TTC549 (cell line): ENCODE measurements around the gene PPDPF.
"Not testable (repeated sequence)": the region's sequence is repeated elsewhere in the genome, so short reads cannot be mapped to it uniquely, and the experiment has no call there.

Source experiments
- FAIRE-seq: peaks from 2 replicates; lab custom pipeline; 2012; peaks lifted over from hg19 to GRCh38; lab: Jason Lieb, UNC

PPDPF gene

DNA sequence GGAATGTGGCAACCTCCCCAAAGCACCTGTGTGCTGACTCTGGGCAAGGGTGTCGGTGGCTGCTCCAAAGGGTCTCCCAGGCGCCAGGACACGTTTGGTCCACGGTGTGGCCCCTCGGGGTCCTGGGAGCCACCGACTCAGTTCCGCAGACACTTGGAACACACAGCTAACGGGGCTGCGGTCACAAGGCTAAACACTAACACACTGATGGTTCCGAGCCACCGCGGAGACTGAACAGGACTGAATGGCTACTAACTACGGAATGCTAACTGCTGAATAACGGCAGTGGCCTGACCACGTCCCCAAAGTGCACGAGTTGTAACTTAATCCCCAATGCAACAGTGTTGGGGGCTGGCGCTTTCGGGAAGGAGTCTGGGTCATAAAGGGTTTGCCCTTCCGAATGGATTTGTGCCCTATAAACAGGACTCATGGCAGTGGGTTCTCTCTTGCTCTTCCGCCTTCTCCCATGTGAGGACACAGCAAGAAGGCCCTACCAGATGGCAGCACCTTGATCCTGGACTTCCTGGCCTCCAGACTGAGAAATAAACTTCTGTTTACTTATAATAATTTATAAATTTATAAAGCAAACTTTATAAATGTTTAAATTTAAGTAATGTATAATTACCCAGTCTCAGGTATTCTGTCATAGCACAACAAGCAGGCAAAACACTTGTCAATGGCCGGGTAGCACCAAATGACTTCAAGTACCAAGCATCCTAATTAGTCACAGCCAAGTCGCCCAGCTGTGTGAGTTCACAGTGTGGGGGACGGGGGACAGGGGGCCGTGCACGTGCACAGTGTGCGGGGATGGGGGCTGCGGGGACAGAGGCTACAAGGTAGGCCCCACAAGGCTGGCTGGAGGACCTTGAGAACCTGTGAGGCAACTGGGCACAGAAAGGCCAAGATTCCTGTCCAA, 19.4 kb upstream of the PPDPF start:
- FAIRE-seq, result no peak

DNA sequence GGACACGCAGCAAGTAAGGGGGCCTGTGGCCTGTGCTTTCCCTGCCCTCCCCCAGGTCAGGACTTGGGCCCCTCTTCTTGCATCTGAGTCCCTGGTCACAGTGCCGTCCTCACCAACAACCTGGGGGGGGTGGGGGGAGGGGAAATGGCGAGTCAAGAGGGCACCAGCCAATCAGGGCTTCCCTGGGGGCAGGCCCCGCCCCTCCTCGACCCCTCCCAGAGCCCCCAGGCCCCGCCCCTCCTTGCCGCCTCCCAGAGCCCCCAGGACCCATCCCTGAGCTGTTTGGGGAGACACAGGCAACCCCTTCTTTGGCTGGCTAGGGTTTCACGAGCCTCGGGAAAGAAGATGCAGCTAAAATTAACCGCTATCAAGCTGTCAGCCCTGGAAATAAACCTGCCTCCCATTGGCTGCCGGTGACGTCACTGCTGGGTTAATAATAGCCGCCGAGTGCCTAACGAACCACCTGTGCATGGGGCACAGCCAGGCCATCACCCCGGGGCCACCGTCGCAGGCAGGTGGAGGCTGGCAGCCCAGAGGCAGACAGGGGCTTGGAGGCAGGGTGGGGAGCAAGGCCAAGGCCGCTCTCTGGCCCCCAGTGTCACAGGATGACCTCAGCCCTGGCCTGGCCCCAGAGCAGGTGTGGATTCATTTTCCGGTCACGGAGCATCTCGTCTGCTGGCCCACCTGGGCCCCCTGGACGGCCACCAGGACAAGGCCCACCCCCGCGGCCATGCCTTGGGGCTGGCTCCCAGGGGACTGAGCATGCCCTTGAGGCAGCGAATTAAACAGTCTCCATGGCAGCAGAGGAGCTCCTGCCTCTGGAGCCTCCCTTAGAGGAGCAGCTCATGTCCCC, 18.5 kb upstream of the PPDPF start:
- FAIRE-seq, result no peak

DNA sequence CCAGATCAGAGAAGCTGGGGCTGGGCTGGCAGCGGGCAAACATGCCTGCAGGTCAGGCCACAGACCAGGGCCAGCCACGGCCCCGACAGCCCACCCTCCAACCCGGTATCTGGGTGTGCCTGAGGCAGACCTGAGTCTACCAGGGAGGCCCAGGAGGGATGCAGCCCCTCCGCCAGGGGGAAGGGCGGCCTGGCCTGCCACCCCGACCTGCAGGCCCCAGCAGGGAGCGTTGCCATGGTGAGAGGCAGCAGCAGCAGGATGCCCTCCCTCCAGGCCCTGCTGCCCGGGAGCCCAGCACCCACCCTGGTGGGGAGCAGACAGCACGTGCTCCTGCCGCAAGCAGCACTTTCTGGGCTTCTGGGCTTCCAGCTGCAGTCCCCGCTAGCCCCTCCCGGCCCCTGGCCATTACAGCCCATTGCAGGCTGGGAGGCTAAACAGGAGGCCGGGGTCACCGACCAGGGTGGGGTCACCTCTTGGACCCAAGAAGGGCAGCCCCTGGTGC, 17.8 kb upstream of the PPDPF start:
- no peak for FAIRE-seq

DNA sequence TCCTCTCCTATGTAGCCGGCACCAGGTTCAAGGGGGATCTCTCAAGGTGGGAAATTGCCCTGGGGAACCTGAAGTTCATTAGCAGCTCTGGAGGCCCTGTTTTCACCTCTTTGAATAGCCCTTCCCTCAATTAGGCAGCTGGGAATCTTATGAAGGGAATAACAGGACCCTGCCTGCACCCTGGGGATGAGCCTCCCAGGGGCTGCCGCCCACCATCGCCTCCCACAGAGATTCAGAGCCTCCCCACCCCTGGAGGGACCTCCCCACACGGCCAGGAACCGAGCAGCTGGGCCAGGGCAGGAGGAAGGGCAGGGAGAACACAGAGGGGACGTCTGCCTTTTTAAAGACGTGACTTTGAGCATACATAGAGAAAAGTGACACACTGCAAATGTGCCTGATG, 17.0 kb upstream of the PPDPF start:
- FAIRE-seq, result no peak

DNA sequence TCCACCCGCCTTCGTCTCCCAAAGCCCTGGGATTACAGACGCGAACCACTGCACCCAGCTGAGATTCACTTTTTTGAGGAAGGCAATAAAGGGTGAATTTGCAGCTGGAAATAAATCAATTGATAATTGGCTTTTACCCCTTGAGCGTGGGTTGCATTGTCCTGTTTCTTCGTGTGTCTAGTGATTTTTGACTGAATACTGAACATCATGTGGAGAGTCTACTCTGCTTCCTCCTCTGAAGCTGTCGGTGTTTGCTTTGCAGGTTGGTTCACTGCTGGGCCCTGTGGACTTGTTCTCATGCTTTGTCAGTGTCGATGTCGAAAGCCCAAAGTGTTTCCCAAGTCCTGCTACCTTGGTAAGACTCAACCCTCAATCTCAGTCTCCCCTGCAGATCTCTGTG, 15.9 kb upstream of the PPDPF start:
- no peak for FAIRE-seq

DNA sequence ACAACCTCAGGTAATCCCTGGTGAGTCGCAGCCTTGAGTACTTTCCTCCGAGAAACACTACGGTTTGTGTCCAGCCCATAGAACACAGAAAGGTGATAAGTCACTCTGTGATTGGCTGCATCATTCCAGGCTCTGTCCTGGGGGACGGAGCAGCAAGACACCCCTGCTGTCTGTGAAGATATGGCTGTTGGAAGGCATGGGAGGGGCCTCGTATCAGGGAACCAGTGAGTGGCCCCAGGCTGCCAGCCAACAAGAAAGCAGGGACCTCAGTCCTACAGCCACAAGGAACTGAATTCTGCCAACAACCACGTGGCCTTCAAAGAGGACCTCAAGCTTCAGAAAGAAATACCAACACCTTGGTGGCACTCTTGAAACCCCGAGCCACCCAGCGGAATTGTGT, 15.3 kb upstream of the PPDPF start:
- no peak for FAIRE-seq

DNA sequence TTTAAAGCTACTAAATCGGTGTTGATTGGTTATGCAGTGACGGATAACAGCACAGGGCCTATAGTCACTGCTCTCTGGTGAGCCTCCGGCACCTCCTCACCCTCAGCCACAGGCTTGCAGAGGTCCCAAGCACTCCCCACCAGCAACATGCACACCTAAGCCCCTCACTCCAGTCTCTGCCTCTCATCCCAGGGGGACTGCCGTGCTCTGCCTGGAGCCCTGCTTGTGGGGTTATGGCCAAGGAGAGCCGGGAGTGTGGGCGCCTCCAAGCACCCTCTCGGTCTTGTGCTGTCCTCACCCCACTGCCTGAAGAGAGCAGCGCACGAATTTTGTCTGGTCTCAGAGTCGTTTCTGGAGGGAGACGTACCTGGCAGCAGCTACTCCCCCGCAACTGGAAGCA, 14.8 kb upstream of the PPDPF start:
- FAIRE-seq, result no peak

DNA sequence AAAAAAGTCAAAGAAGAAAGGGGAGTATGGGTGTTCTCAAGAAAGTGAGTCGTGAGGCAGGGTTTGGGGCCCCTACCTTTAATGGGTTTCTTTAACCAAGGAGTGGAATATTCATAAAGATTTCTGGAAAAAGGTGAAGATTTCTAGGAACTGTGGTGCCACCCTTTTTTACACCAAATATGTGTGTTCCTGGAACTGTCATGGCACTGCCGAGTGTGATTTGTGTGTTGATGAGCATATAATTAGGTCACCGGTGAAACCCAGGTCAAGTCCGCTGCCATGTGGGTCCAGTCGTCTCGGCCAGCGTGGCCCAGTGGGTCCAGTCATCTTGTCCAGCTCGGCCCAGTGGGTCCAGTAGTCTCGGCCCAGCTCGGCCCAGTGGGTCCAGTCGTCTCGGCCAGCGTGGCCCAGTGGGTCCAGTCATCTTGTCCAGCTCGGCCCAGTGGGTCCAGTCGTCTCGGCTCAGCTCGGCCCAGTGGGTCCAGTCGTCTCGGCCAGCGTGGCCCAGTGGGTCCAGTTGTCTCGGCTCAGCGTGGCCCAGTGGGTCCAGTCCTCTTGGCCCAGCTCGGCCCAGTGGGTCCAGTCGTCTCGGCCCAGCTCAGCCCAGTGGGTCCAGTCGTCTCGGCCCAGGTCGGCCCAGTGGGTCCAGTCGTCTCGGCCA, 13.4 kb upstream of the PPDPF start:
- FAIRE-seq, result no peak

DNA sequence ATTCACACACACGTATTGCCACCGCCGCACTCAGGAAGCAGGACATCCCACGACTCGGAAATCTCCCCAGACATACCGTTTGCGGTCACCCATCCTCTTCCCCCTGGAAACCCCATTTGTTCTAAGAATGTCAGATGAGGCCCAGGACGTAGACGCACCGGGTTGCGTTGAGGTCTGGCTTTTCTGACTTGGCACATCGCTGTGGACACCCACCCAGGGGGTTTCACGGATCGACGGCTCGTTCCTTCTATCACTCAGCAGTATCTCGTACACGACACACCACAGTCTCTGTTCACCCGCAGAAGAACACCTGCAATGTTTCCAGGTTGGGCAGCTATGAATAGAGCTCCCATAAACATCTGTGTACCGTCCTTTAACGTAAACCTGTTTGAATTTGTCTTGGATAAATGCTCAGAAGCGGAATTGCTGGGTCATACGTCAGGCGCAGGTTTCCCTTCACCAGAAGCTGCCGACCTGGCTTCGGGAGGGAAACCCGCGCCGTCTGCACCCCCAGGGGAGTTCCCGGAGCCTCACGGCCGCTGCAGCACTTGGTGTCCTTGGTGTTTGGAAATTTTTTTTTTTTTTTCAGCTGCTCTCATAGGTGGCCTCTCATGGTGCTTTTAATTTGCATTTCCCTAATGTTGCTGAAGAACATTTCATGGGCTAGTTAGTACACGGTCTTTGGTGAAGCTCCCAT, 12.3 kb upstream of the PPDPF start:
- no peak for FAIRE-seq

DNA sequence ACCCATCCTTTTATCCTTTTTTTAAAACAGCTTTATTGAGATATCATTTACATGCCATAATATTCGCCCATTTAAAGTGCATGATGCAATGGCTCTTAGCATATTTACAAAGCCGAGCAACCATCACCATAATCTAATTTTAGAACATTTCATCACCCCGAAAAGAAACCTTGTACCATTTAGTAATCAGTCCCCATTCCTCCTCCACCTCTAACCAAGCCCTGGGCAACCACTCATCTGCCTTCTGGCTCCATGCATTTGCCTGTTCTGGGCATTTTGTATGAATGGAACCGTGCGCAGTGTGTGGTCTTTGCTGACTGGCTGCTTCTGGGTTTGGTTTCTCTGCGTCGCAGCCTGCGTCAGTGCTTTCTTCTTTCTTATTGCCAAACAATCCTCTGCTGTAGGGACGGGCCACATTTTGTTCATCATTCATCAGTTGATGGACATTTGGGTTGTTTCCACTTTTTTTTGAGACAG, 11.4 kb upstream of the PPDPF start:
- no peak for FAIRE-seq

DNA sequence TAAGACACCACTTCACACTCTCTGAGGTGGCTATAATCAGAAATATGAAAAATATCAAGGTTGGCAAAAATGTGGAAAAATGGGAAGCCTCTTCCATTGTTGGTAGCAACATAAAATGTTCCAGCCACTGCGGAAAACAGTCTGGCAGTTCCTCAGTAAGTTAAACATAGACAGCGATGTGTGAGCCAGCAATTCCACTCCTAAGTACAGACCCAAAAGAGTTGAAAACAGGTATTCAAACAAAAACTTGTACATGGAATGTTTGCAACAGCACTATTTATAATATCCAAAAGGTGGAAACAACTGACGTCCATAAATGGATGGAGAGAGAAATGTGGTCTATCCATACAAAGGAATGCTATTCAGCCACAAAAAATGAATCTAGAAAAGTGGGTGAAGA, 7.4 kb upstream of the PPDPF start:
- no peak for FAIRE-seq

DNA sequence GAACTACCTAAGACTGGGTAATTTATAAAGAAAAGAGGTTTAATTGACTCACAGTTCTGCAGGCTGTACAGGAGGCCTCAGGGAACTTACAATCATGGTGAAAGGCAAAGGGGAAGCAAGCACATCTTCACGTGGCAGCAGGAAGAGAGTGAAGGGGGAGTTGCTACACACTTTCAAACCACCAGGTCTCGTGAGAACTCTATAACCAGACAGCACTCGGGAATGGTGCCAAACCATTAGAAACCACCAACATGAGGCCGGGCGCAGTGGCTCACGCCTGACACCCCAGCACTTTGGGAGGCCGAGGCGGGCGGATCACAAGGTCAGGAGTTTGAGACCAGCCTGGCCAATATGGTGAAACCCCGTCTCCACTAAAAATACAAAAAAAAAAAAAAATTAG, 6.0 kb upstream of the PPDPF start:
- not testable (repeated sequence) for FAIRE-seq

DNA sequence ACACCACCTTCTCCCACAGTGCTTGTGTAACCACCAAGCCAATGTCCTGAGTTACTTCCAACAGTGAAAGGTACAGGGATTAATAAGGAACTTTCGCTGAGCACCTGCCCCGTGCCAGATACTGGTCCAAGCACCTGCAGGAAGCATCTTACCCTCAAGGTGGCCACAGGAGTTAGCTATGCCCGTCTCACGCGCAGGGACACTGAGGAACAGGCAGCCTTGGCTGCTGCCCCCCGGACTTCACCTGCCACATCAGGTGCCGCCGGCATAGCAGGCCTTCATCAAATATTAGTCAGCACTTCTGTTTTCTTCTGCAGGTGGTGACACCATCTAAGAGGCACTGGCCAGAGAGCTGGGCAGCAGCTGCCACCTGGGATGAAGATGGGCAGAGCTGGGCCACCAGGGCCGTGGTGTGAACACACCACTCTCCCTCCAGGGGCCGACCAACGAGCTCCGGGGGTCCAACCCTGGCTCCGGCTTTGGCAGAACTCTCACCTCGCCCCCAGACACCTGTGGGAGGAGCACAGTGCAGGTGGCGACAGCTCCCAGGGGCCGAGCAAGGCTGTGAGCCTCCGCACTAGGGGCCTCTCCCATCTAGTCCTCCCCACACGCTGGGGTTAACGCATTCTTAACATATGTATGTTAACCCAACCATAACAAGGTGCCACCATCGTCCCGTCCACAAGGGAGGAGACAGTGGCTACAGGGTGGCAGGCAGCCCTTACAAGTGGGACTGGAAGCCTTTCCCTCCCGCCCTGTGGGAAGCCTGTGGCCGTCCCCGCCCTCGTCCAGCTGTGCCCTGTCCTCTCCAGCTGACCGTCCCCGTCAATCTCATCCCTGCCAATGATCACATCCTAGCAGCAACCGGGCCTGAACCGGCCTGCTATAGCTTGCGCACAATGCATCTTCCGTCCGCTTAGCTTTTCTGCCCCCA, 2.9 kb upstream of the PPDPF start:
- no peak for FAIRE-seq

DNA sequence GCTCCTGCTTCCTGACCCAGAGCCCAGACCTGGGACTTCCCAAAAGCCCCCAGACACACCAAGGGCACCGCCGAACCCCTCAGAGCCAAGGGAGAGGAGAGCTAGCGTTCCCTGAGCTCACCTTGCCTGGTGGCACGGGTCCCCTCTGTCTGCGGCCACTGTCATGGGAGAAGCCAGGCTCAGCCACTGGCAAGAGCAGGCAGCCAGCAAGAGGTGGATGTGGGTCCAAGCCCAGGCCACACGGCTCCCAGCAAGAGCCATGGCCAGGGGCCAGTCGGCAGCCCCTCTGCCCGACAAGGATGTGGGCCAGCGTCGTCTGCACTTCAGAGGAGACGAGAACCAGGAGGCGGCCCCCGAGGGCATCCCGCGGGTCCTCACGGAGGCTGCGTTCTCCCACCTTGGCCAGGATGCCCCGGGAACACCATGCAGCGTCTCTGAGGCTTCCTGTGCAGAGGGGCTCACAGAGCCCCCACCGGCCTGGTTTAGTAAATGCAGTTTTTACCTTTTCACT, 2.2 kb upstream of the PPDPF start:
- FAIRE-seq, result no peak

DNA sequence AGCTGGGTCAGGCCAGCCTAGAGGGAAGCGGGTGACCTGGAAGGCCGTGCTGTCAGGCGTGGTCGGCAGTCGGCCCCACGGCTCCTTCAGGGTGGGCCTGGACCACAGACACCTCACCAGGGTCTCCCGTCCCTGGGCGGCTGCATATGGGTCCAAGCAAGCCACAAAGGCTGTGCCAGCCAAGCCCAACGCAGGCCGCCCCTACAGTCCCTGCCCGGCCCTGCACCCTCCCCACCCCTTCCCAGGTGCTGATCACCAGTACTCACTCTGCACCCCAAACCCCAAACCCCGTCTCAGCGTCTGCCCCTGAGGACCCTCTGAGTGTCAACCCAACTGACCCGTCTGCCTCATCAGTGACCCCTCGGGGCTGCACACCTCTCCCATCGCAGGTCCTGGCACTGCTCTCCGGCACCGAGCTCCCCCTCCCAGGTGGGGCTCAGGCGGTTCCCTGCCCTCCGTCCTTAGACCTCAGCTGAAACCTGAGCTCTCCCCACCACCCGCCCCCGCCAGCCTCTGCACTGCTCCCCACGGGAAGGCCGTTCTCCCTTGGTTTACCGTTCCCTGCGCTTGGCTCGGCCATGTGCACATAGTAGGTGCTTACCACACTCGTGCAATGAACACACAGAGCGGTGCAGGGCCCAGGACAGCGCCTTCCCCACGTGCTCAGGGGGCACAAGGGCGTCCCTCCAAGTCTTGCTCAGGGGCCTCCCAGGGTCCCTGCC, 1.5 kb upstream of the PPDPF start:
- no peak for FAIRE-seq

DNA sequence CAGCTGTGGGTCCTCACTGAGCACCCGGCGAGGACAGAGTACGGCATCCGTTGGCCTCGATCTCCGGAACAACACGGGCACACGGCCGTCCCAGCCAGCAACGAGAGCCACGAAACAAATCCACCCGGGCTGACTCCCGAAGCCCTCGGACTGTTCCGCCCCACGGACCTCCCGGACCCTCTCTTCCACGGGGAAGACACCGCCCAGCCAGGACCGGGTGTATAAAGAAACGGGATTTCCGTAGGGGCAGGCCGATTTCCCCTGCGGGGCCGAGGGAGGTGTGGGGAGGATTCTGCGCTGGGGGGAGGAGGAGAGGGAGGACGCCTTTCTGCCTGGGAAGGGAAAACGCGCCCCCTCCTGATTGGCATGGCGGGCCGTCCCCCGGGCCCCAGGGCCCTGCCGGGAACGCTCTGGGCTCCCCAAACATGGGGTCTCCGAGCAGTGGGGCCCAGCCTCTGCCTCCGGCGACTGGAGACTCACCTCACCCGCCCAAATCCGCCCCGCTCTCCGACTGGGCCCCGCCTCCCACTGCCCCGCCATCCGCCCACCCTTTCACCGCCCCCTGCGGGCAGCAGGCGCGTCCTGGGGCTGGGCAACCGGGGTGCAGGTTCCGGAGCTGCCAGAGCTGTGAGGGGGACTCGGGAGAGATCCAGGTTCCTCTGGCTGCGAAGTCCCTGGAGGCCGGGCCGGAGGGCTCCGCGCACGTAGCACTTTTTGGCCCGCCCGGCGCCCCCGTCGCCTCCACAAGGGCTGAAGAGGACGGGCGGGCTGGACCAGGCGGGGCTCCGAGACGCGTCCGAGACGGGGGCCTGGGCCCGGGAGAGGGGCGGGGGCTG, 679 bp upstream of the PPDPF start:
- FAIRE-seq, result no peak

DNA sequence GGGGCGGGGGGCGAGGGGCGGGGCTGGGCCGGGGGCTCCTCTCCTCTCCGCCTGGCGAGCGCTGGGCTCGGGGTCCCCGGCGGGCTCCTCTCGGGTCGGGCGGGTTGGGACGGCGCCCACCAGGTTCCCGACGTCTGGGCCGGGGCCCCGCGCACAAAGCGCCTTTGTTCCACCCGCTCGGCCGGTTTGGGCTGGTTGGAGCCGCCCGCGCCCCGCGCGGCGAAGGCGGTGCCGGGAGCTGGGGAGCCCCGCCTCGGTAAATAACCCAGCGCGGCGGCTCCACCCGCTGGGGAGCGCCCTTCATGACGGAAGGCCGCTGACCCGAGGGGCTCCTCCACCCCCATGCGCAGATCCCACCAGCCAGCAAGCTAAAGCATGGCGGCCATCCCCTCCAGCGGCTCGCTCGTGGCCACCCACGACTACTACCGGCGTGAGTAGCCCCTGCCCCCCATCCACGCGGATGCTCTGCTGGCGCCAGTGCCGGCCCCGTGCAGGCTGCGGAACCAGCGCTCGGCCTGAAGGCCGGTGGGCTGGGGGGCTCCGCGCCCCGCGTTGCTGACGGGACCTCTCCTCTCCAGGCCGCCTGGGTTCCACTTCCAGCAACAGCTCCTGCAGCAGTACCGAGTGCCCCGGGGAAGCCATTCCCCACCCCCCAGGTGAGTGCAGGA, 503 bp downstream of the PPDPF start:
- no peak for FAIRE-seq

DNA sequence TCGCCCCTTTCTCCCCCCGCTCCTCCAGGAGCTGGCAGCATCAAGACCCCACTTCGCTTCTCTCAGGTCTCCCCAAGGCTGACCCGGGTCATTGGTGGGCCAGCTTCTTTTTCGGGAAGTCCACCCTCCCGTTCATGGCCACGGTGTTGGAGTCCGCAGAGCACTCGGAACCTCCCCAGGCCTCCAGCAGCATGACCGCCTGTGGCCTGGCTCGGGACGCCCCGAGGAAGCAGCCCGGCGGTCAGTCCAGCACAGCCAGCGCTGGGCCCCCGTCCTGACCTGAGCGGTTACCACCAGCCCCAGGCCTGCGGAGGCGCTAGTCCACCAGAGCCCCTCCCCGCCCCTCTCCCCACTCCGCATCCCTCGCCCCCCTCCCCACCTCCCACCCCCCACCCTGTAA, 1.0 kb downstream of the PPDPF start:
- no peak for FAIRE-seq
